ENCODE data around the gene ZAR1.

- no peak for TF ChIP-seq CTCF (IDR thresholded peaks at IDR 0.05)
- TF ChIP-seq POLR2A (IDR thresholded peaks at IDR 0.05): no peak
Measured at GRCh38 chr4:48538358-48538757, 48.3 kb downstream of the ZAR1 start.
